ENCODE results near the gene PSME3IP1. TPM values are rescaled to one million over a fixed set of nuclear protein-coding genes. Genes with fewer than 3 reads are reported as not detected.
"Not testable (repeated sequence)": the region's sequence is repeated elsewhere in the genome, so short reads cannot be mapped to it uniquely, and the experiment has no call there.

PSME3IP1 gene
- polyA plus RNA-seq, 1 donor = 149 TPM

DNA sequence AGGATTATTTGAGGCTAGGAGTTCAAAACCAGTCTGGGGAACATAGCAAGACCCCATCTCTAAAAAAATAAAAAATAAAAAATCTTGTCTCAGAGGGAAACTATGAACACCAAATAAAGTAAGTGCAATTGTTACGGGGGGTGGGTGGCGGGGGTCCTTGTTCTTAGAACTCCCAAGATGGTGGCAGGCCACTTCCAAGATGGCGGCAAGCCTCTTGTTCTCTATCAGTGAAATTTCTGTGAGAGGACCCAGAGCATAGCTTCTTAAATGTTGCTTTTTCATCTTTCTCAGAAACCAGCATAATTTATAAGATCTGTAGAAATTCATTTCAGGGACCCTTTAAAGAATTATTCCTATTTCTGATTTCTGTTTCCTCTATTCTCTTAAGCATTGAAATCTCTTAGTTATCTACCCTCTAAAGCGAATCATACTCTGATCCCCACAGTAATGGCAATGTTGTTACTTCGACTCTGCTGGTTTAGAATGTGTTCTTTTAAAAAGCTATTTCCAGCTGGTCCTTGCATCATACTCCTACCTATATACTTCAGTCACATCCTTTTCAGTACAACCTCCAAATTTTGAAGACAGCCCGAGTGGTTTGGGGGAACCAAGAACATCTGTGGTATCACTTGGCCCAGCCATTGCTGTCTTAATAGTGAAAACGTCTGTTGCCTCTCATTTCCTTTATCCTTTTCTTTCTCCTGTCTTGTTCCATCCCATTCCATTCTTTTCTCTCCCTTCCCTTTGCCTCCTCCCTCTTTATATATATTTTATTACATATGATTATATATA is 16.5 kb upstream of the PSME3IP1 start:
- no peak for DNase-seq

DNA sequence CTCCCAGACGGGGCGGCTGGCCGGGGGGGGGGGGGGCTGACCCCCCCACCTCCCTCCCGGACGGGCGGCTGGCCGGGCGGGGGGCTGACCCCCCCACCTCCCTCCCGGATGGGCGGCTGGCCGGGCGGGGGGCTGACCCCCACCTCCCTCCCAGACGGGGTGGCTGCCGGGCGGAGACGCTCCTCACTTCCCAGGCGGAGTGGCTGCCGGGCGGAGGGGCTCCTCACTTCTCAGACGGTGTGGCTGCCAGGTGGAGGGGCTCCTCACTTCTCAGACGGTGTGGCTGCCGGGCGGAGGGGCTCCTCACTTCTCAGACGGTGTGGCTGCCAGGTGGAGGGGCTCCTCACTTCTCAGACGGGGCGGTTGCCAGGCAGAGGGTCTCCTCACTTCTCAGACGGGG is 15.1 kb upstream of the PSME3IP1 start:
- DNase-seq = not testable (repeated sequence)

DNA sequence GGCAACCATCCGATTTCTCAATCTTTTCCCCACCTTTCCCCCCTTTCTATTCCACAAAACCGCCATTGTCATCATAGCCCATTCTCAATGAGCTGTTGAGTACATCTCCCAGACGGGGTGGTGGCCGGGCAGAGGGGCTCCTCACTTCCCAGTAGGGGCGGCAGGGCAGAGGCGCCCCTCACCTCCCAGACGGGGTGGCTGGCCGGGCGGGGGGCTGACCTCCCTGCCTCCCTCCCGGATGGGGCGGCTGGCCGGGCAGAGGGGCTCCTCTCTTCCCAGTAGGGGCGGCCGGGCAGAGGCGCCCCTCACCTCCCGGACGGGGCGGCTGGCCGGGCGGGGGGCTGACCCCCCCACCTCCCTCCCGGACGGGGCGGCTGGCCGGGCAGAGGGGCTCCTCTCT is 14.5 kb upstream of the PSME3IP1 start:
- not testable (repeated sequence) for DNase-seq

DNA sequence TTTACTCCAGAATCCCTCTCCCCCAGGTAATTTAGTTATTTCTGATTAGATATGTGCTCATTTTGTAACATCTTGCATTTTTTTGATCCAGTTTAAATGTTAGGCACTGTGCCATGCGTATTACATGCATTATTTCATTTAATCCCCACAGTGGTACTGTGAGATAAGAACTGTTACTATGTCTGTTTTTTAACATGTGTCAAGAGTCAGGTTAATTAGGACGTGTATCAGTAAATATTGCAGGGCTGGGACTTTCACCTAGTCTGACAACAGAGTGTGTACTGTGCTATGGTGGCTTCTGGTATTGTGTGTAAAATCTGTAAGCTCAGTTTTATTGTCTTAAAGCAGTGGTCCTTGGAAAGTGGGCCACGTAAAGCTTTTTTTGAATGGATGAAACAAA is 10.9 kb upstream of the PSME3IP1 start:
- no peak for DNase-seq

DNA sequence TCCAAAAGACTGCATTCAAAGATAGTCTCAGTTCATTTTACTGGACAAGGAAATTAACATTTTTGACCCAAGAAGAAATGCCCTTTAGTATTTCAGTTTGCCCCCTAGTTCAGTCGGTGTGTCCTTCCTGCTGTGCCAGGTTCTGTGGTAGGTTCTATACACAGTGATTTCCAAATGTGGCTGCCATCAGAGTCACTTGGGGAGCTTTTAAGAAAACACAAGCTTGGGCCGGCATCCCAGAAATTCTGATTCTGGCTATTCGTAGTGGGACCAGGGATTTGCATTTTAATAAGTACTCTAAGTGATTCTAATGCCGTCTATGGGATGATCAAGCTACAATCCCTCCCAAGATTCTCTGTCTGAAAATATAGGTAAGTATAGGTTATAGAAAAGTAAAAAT is 10.4 kb upstream of the PSME3IP1 start:
- DNase-seq = no peak

DNA sequence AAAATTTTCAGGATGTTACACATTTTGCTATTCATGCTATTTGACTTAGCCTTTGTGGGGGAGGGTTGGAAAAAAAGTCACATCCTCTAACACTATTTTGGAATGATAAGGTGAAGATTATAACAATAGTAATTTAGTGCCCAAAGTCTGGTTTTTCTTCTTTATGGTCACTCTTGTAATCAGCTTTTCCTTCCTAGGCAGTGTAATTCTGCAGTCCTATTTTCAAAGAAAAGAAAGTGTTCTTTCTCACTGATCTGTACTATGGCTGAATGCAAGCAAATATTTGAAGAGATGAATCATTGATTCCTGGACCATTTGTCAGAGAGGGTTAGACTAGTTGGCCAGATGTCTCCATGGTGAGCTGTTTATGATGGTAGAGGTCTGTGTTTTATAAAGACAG is 8.7 kb upstream of the PSME3IP1 start:
- no peak for DNase-seq

DNA sequence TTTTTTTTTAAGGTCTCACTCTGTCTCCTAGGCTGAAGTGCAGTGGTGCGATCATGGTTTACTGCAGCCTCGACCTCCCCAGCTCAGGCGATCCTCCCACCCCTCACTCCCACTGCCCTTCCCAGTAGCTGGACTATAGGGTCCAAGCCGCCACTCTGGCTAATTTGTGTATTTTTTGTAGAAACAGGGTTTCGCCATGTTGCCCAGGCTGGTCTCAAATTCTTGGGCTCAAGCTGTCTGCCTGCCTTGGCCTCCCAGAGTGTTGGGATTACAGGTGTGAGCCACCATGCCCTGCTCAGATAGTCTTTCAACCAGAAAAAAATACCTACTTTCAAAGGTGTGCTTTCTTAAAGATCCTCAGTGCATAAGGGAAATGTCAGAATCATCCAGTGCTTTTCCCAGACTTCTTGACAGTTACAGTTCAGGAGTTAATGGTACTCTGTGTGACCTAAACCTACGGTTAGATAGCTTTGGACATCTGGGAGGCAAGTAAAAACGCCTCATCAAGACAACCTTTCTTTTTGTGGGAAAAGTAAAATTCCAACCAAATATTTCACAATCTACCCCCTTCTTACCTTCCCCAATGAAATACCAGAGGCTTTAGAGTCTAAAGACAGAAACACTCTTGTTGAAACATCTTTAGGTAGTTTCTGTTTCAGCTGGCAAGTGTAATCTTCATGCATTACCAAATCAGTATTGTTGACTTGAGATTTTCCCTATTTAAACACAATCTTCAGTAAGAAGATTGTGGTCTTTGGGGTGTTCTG is 7.1 kb upstream of the PSME3IP1 start:
- no peak for DNase-seq

DNA sequence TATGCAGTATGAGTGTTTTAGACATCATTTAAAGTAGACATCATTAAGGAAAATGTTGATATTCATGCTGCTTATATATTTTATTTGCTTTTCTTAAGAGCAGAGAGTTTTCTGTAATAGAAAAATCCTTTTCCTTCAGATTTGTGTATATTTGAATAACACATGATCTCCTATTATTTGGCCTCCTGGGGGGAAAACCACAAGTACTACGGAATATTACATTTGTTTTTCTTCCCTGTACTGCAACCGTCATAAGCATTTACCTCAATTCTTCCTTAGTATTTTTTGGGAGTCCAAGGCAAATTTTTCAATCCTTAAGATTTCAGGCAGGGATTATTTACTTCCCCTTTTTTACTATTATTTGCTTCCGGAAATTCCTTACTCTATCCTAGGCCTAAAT is 6.3 kb upstream of the PSME3IP1 start:
- DNase-seq = no peak

DNA sequence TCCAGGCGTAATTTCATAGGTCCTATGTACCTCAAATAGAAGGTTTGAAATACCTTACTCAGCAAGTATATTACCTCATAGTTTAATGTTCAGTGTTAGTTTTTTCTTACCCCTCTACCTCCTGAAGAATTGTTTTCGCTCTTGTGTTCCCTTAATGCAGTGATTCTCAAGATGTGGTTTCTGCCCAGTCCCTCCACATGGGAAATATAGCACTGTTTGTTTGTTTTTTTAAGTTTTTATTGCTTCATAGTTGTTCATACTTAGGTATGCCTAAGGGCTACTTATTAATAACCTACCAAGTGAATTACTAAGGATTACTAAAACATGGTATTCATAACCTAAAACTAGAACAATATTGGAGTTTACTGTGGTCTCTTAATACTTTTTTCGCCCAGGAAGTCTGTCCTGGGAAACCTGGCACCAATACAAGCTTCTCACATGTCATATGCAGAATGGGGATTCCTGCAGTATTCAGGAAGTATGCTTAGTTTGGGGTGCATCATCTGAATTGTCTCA is 5.3 kb upstream of the PSME3IP1 start:
- DNase-seq = no peak

DNA sequence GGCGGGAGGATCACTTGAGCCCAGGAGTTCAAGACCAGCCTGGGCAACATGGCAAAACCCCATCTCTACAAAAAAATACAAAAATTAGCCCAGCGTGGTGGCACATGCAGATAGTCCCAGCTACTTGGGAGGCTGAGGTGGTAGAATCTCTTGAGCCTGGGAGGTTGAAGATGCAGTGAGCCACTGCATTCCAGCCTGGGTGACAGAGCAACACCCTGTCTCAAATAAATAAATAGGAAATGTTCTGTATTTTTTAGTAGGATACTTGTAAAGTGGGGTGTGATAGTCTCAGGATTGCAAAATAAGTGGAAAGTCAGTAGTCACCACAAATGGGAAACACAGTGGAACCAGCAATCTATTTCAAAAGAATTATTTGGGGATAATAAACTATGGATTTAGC is 4.3 kb upstream of the PSME3IP1 start:
- no peak for DNase-seq

DNA sequence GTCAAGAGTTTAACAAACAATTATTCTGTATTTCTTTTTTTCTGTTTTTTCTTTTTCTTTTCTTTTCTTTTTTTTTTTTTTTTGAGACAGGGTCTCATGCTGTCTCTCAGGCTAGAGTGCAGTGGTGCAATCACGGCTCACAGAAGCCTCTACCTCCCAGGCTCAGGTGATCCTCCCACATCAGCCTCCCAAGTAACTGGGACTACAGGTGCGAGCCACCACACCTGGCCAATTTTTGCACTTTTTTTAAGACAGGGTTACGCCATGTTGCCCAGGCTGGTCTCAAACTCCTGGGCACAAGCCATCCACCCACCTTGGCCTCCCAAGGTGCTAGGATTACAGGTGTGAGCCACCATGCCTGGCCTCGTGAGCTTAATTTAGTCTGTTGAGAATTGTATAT is 3.7 kb upstream of the PSME3IP1 start:
- DNase-seq = not testable (repeated sequence)

DNA sequence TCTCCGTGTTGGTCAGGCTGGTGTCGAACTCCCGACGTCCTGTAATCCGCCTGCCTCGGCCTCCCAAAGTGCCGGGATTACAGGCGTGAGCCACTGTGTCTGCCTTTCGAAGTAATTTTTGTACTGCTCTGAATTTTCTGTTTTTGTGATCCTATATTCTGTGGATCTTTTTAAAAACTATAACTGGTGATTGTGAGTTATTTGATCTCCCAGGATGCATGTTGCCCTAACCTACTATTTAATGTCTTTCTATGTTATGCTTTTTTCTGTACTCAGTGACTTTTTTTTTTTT is 2.8 kb upstream of the PSME3IP1 start:
- no peak for DNase-seq

DNA sequence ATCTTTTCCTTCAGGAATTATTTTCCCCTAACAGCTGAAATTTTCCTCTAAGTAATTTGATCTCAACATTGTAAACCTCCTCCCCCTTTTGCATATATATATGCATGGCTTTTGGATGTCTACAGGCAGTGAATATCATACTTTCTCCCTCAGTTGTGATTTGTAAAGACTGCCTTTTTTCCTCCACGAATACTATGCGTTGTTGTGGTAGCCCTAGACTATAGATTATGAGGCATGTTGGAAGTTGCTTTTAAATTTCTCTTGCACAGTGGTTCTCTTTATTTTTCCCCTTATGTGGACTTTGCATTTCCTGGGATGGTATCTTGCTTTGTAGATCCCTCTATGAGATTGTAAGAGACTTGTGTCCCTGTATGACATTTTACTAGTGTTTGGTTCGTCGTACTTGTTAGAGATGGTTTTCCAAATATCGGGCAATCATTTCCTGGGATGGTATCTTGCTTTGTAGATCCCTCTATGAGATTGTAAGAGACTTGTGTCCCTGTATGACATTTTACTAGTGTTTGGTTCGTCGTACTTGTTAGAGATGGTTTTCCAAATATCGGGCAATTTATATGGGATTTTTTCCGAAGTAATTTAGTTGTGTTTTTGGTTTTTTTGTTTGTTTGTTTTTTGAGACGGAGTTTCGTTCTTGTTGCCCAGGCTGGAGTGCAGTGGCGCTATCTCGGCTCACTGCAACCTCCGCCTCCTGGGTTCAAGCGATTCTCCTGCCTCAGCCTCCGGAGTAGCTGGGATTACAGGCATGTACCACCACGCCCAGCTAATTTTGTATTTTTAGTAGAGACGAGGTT is 2.3 kb upstream of the PSME3IP1 start:
- DNase-seq = not testable (repeated sequence)

DNA sequence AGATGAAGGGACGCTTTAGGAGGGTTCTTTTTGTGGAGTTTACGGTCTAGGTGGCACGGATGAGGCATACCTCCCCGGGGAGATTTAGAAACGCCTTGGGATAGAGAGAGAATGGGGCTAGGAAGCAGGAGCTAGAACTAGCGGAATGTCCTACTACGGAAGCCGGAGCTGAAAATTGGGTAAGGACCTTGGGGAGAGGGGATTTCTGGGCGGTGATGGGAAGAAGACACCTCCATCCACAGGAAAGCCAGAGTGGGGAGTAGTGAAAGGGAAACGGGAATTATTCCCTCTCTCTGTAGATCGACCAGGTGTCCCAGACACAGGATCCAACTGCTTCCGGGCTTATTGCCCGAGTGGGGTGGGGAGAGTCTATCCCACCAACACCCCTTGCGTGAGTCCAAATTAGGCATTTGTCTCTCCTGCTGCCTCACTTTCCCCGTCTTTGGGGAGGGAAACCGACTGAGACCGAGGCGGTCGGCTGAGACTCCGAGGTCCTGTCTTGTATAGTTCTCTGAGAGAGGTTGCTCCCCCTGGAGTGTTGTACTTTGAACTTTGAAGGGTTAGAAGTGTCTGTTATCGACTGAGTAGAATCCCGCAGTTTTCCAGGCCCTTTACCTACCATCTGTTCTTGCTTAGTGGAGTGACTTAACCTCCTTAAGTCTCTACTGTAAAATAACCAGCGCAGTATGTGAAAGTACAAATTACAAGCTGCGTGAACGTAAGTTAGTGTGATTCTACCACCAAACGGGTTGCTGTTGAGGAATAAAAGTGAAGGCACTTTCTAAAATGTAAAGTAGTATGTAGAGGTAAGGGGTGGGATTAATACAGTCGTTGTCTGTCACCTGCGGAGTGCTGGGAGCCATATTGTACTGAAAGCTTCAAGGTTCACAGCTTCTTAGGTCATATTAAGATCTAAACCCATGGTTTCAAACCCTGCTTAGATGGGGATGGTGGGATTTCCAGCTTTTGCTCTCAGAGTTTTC is 1.3 kb upstream of the PSME3IP1 start:
- DNase-seq = peak; percentile 32

DNA sequence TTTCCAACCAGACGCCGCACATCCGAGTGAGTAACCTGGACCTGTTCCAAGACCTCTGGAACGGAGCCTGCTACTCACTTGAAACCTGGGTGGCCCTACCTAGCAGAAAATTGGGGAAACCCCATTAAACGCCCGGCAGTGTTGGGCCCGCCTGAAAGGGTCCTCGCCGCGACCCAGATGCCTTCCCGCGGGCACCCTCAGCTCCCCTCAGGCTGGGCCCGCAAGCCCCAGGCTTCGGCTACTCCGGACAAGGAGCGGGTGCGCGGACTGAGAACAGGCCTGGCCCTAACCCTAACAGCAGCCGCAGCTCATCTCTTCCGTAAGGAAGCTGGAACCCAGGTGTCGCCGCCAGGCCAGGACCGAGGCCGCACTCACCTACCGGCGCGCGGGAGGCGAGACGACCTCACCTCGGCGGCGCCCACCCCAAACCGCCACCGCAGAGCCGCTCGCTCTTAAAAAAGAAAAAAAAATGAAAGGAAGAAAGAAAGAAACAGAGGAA is 344 bp downstream of the PSME3IP1 start:
- peak; percentile 25 for DNase-seq

DNA sequence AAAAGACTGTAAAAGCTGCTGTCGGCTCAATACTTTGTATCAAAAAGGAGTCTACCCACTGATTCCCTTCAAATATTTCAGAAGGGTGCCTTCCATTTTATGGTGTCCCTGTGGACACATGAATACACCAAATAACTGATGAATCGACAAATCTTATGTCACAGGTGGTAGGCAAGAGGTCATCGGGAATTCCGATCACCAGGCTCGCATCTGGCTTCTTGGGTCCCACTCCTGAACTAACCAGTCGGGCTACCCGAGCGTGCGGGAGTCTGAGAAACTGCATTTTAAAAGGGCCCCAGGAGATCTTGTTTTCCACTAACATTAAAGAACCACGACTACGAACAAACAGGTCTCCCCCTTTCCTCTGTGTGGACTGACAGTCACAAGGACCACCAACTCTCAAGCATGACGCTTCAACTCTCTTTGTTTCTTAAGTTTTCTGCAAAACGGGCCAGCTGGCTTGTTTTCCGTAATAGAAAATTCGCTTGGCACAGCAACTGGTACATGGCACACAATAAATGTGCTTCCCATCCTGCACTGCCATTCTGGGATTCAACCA is 873 bp downstream of the PSME3IP1 start:
- no peak for DNase-seq

DNA sequence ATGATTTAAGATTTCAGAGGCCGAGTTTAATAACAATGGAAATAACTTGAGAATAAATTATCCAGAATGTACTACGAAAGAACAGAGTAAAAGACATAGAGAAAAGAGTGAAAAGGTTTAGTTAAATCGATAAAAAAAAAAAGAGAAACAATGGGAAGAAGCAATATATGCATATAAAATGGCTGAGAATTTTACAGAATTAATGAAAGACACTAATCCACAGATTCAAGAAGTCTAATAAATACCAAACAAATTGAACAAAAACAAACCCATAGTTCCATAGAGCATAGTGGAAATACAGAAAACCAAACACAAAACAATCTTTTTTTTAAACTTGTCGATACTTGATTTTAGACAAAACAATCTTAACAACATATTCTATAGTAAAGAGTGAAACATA is 1.7 kb downstream of the PSME3IP1 start:
- no peak for DNase-seq

DNA sequence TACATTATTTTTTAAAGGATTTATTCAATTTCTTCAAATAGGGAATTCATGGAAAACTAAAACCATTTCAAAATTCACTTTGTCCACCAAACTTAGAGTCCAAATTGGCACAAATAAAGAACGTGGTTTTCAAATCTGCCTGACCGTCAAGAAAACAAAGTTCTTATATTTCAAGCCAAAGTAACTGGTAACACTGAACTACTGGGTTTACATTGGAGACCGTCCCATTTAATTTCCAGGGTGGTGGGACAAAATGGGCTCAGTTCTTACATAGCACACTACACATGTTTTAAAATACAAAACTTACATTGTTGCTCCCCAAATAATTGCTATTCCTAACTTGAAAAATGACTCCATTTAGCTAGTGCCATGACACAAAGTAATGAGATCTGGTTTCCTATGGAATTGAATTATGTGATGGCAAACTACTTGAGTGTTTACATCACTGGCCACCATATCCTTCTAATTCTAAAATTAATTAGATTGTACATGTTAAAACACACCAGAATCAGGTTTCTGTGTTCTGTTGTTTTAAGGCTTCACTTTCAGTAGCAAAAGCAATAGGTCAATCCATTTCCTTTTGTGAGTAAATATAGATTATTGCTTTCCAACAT is 6.5 kb downstream of the PSME3IP1 start:
- DNase-seq = no peak

DNA sequence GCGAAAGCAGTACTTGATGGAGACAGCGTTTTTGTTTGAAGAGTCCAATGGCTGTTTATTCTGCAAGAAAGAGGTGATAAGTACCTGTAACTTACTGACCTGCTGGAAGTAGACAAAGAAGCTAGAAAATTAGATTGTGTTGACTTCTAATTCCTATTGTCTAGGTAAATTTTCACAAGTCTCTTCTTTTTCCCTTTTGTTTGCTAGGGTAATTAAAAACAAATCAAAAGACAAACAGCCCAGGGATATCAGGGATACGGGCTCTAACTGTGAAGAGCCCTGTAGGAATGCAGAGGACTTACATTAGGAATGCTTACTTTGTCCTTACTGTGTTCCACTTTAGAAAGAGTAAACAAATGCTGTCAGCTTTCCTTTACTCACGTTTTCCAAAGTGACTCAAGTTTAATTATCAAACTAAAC is 7.0 kb downstream of the PSME3IP1 start:
- DNase-seq = no peak

DNA sequence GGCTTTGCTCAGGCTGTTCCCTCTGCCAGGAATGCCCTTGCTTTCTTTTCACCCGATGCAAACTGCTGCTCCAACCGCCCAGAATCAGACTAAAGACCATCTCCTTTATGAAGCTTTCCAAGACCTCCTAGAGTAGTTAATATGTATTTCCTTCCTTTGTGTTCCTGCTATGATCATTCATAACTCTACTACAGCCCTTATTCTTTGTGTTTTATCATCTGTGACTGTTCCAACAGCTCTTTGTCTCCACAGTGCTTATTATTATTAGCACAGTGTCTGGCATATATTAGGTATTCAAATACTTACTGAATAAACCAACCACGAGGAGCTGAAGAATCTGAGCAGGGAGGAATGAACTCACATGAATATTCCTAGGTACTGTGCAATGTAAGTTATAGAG is 7.6 kb downstream of the PSME3IP1 start:
- DNase-seq = no peak

DNA sequence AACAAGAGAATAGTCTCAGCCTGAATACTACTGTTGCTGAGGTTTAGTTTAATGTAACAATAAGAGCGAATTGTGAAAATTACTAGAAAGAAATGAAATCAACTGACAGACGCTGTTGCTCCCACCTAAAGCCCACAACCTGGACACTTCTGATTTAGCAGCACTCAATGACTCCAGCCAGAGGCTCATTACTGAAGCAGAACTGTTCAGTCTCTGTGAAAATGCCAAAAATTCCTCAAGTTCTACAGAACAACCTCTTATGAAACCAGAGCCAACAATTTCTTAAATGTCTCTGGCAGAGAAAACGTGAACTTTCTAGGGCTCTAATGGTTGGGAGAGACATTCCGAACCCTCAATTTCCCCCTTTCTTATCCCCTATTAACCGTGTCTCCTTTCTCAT is 9.9 kb downstream of the PSME3IP1 start:
- DNase-seq = no peak
